ENCODE results near the gene DDX41.

DNA sequence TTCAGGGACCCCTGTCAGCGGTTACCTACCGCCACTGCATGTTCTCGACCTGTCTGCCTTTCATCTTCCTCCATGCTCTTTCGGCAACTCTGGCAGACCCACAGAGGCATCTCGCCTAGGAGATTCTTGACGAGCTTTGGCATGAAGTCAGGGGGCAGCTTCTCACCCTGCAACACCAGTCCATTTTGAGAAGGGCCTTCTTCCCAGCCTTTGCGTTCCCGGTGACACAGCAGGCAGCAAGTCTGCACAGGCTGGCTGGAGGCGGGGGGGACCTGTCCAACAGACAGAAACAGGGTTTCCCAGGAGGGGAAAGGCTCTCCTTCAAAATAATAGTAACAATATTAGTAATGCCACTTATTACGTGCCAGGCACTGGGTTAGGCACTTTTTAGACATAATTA lies 22.1 kb upstream of the DDX41 start:
- TF ChIP-seq, protein P1, sequence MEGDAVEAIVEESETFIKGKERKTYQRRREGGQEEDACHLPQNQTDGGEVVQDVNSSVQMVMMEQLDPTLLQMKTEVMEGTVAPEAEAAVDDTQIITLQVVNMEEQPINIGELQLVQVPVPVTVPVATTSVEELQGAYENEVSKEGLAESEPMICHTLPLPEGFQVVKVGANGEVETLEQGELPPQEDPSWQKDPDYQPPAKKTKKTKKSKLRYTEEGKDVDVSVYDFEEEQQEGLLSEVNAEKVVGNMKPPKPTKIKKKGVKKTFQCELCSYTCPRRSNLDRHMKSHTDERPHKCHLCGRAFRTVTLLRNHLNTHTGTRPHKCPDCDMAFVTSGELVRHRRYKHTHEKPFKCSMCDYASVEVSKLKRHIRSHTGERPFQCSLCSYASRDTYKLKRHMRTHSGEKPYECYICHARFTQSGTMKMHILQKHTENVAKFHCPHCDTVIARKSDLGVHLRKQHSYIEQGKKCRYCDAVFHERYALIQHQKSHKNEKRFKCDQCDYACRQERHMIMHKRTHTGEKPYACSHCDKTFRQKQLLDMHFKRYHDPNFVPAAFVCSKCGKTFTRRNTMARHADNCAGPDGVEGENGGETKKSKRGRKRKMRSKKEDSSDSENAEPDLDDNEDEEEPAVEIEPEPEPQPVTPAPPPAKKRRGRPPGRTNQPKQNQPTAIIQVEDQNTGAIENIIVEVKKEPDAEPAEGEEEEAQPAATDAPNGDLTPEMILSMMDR (IDR thresholded peaks at IDR 0.05): no peak
- no peak for TF ChIP-seq POLR2A (IDR thresholded peaks at IDR 0.05)

Data from testis (tissue), 2 donors.